GM12878 (cell line): ENCODE measurements around the gene IPO11.

Experiments
- ATF7 ChIP-seq: fragments of 450-650 bp; IDR thresholded peaks from 2 replicates; pipeline ENCODE4 v1.6.1; 2016; ENCODE audit warnings: low read depth, mild to moderate bottlenecking
- BACH1 ChIP-seq: fragments of 450-650 bp; IDR thresholded peaks from 2 replicates; pipeline ENCODE4 v1.6.1; 2017; ENCODE audit warnings: mild to moderate bottlenecking, borderline replicate concordance
- CTCF ChIP-seq, 3 experiments: IDR thresholded peaks in 2 of 3; conservative IDR thresholded peaks in 1 of 3; 2 replicates each; pipeline ENCODE4 v1.5.1; 2011; ENCODE audit warnings: low read depth in 3 of 3, low read length in 3 of 3, mild to moderate bottlenecking in 3 of 3, control low read depth in 2 of 3, moderate library complexity in 2 of 3, inconsistent platforms in 1 of 3, mixed read lengths in 1 of 3; ENCODE audit not compliant: control insufficient read depth in 2 of 3, insufficient read depth in 1 of 3; ENCODE audit errors: extremely low read depth in 1 of 3
- ELK1 ChIP-seq: IDR thresholded peaks from 2 replicates; pipeline ENCODE4 v1.6.1; 2012; ENCODE audit warnings: low read depth, low read length, improper control_type of control experiment
- EP300 ChIP-seq, 2 experiments: fragments of 150-350 bp in 1 of 2; IDR thresholded peaks; 2 replicates each; pipeline ENCODE4 v1.6.1; 2011 to 2012; ENCODE audit warnings: low read depth in 2 of 2, low read length in 2 of 2, borderline replicate concordance in 1 of 2, improper control_type of control experiment in 1 of 2, inconsistent platforms in 1 of 2; ENCODE audit not compliant: control insufficient read depth in 1 of 2
- EZH2 ChIP-seq: IDR thresholded peaks from 2 replicates; pipeline ENCODE4 v1.6.1; 2012; ENCODE audit warnings: low read depth, mild to moderate bottlenecking, control low read depth, inconsistent platforms, low read length, borderline replicate concordance; ENCODE audit not compliant: control insufficient read depth
- FOXM1 ChIP-seq: IDR thresholded peaks from 2 replicates; pipeline ENCODE4 v1.6.1; 2012; ENCODE audit warnings: low read depth, mild to moderate bottlenecking, inconsistent platforms, low read length, moderate library complexity
- NBN ChIP-seq: fragments of 450-650 bp; IDR thresholded peaks from 2 replicates; pipeline ENCODE4 v1.6.1; 2016
- NKRF ChIP-seq: fragments of 450-650 bp; conservative IDR thresholded peaks from 2 replicates; pipeline ENCODE4 v1.6.1; 2017; ENCODE audit warnings: mild to moderate bottlenecking, moderate library complexity
- POLR2A ChIP-seq: IDR thresholded peaks from 2 replicates; pipeline ENCODE4 v1.6.1; 2011; ENCODE audit warnings: low read depth, mild to moderate bottlenecking, low read length
- POLR2AphosphoS5 ChIP-seq: IDR thresholded peaks from 2 replicates; pipeline ENCODE4 v1.6.1; 2011; ENCODE audit warnings: mild to moderate bottlenecking, low read length, inconsistent platforms
- RCOR1 ChIP-seq: conservative IDR thresholded peaks from 2 replicates; pipeline ENCODE4 v1.6.1; 2012; ENCODE audit warnings: low read depth, low read length, improper control_type of control experiment
- RFX5 ChIP-seq: IDR thresholded peaks from 2 replicates; pipeline ENCODE4 v1.6.1; 2011; ENCODE audit warnings: low read depth, low read length, improper control_type of control experiment

GRCh38 chr5:62538017-62538942, 125.7 kb downstream of the IPO11 start:
- TF ChIP-seq POLR2AphosphoS5 (no peak), CTCF (IDR thresholded peaks at IDR 0.05 in 2 of 3, conservative IDR thresholded peaks at IDR 0.05 in 1 of 3; ENCODE audit: control insufficient read depth in 2 of 3, extremely low read depth in 1 of 3, insufficient read depth in 1 of 3, low read depth in 3 of 3, low read length in 3 of 3) (no peak), RFX5 (no peak), ATF7 (no peak), RCOR1 (no peak), EZH2 (no peak), POLR2A (no peak), BACH1 (no peak), FOXM1 (no peak), NBN (no peak), EP300 (IDR thresholded peaks at IDR 0.05; ENCODE audit: borderline replicate concordance in 1 of 2, control insufficient read depth in 1 of 2, low read depth in 2 of 2, low read length in 2 of 2) (no peak), NKRF (no peak), ELK1 (no peak)
